GM12892 (cell line): ENCODE data around the gene APOBEC4.

Experiments used
- POLR2A ChIP-seq: IDR thresholded peaks from 2 replicates; pipeline ENCODE4 v1.6.1; 2011; ENCODE audit warnings: low read depth, low read length, control low read depth
- POLR2AphosphoS5 ChIP-seq: IDR thresholded peaks from 2 replicates; pipeline ENCODE4 v1.6.1; 2011; ENCODE audit warnings: low read depth, low read length, control low read depth
- TAF1 ChIP-seq: IDR thresholded peaks from 2 replicates; pipeline ENCODE4 v1.6.1; 2011; ENCODE audit warnings: low read depth, mild to moderate bottlenecking, control low read depth, low read length, borderline replicate concordance

- TF ChIP-seq POLR2AphosphoS5 (no peak), POLR2A (no peak), TAF1 (no peak)
Measured at GRCh38 chr1:183699616-183700160, 46.6 kb upstream of the APOBEC4 start.
